ENCODE results near the gene NFATC2. TPM values are rescaled to one million over a fixed set of nuclear protein-coding genes. Genes with fewer than 3 reads are reported as not detected.
"Not testable (repeated sequence)": the region's sequence is repeated elsewhere in the genome, so short reads cannot be mapped to it uniquely, and the experiment has no call there.

Gene NFATC2
- total RNA-seq, 4 donors from 2014 or later = 1.6 to 3.9 (median 2.8) TPM

- H3K4me3 ChIP-seq = no peak overlapping the region
- no peaks in the 10 kb centered on the region for H3K9me3 ChIP-seq
- DNase-seq = no peak
- no peak overlapping the region for H3K27ac ChIP-seq
- no peaks in the 10 kb centered on the region for H3K4me1 ChIP-seq
- H3K27me3 ChIP-seq = no peaks in the 10 kb centered on the region
- ATAC-seq = no peak
- in situ Hi-C loops (cut with MboI; ENCODE audit: low sequenced_read_pairs in 4 of 4) (no loop called here), intact Hi-C loops (cut with DNase I; ENCODE audit: low total_unique reads) (no loop called here)
- no peak for TF ChIP-seq CTCF (IDR thresholded peaks at IDR 0.05 in 4 of 5, conservative IDR thresholded peaks at IDR 0.05 in 1 of 5)
- no peak for TF ChIP-seq POLR2A (IDR thresholded peaks at IDR 0.05)
- H3K36me3 ChIP-seq = no peaks in the 10 kb centered on the region
These were observed 195.6 kb downstream of the NFATC2 start for GRCh38 chr20:51346686-51347485.

GRCh38 chr20:51345601-51346101 is 196.9 kb downstream of the NFATC2 start:
- Histone ChIP-seq H3K9me3 (no peaks in the 10 kb centered on the region), H3K36me3 (no peaks in the 10 kb centered on the region), H3K4me1 (no peaks in the 10 kb centered on the region), H3K4me3 (no peak overlapping the region), H3K27ac (no peak overlapping the region), H3K27me3 (no peaks in the 10 kb centered on the region)
- no peak for DNase-seq
- TF ChIP-seq CTCF (IDR thresholded peaks at IDR 0.05 in 4 of 5, conservative IDR thresholded peaks at IDR 0.05 in 1 of 5) (no peak), POLR2A (IDR thresholded peaks at IDR 0.05) (no peak)
- in situ Hi-C loops (cut with MboI; ENCODE audit: low sequenced_read_pairs in 4 of 4) = no loop called here
- no peak for ATAC-seq
- intact Hi-C loops (cut with DNase I; ENCODE audit: low total_unique reads) = no loop called here

GRCh38 chr20:51343802-51344201 is 198.7 kb downstream of the NFATC2 start:
- in situ Hi-C loops (cut with MboI; ENCODE audit: low sequenced_read_pairs in 4 of 4); intact Hi-C loops (cut with DNase I; ENCODE audit: low total_unique reads); H3K4me1 ChIP-seq; H3K36me3 ChIP-seq; DNase-seq; H3K27ac ChIP-seq; H3K27me3 ChIP-seq; ATAC-seq; H3K9me3 ChIP-seq; H3K4me3 ChIP-seq: not testable (repeated sequence)

GRCh38 chr20:51342510-51343236 is 199.8 kb downstream of the NFATC2 start:
- H3K9me3 ChIP-seq = no peaks in the 10 kb centered on the region
- ATAC-seq (no peak), DNase-seq (no peak)
- intact Hi-C loops (cut with DNase I; ENCODE audit: low total_unique reads) = no loop called here
- H3K4me3 ChIP-seq = no peak overlapping the region
- no peaks in the 10 kb centered on the region for H3K36me3 ChIP-seq
- no peaks in the 10 kb centered on the region for H3K27me3 ChIP-seq
- H3K27ac ChIP-seq = no peak overlapping the region
- no peak for TF ChIP-seq POLR2A (IDR thresholded peaks at IDR 0.05)
- TF ChIP-seq CTCF (IDR thresholded peaks at IDR 0.05 in 4 of 5, conservative IDR thresholded peaks at IDR 0.05 in 1 of 5) = no peak
- in situ Hi-C loops (cut with MboI; ENCODE audit: low sequenced_read_pairs in 4 of 4) = no loop called here
- H3K4me1 ChIP-seq = no peaks in the 10 kb centered on the region

- H3K4me3 ChIP-seq = no peak overlapping the region
- DNase-seq (no peak), ATAC-seq (no peak)
- TF ChIP-seq CTCF (IDR thresholded peaks at IDR 0.05 in 4 of 5, conservative IDR thresholded peaks at IDR 0.05 in 1 of 5) = no peak
- TF ChIP-seq POLR2A (IDR thresholded peaks at IDR 0.05) = no peak
- no peak overlapping the region for H3K27ac ChIP-seq
- H3K4me1 ChIP-seq = no peaks in the 10 kb centered on the region
- H3K27me3 ChIP-seq = no peaks in the 10 kb centered on the region
- no peaks in the 10 kb centered on the region for H3K36me3 ChIP-seq
- H3K9me3 ChIP-seq = no peaks in the 10 kb centered on the region
- in situ Hi-C loops (cut with MboI; ENCODE audit: low sequenced_read_pairs in 4 of 4) = no loop called here
- intact Hi-C loops (cut with DNase I; ENCODE audit: low total_unique reads) = no loop called here
These were observed 200.9 kb downstream of the NFATC2 start for GRCh38 chr20:51341581-51341980.
